Glomerular endothelial cell (primary cell): Measurements from ENCODE around the gene BMAL1. TPM values are rescaled to one million over a fixed set of nuclear protein-coding genes. Genes with fewer than 3 reads are reported as not detected.

Experiments
- DNase-seq: peaks from one replicate; pipeline ENCODE4 v3.0.0-alpha.2; 2011; ENCODE audit warnings: low read depth, low spot score; ENCODE audit errors: extremely low read depth
- total RNA-seq: library from RNA; depleted of rRNA; stranded (reverse); fragments of >200 nt; gene quantifications from 2 replicates; pipeline ENCODE4 v1.2.3, GENCODE V29; 2015

BMAL1 gene
- total RNA-seq, 1 donor from 2014 or later: 10.6 TPM

GRCh38 chr11:13338427-13339069, 61.0 kb downstream of the BMAL1 start:
- no peak for DNase-seq

- peak; percentile 52 for DNase-seq
These were observed 61.9 kb downstream of the BMAL1 start for GRCh38 chr11:13339195-13340153.

- DNase-seq: no peak
These were observed 63.4 kb downstream of the BMAL1 start for GRCh38 chr11:13341026-13341425.

GRCh38 chr11:13343067-13343466, 65.5 kb downstream of the BMAL1 start:
- DNase-seq: no peak

- DNase-seq: peak; percentile 60
These were observed 66.5 kb downstream of the BMAL1 start for GRCh38 chr11:13343931-13344717.

GRCh38 chr11:13344818-13345217, 67.2 kb downstream of the BMAL1 start:
- no peak for DNase-seq

GRCh38 chr11:13346470-13346869, 68.9 kb downstream of the BMAL1 start:
- no peak for DNase-seq

GRCh38 chr11:13347901-13348300, 70.3 kb downstream of the BMAL1 start:
- DNase-seq: no peak

GRCh38 chr11:13348305-13348704, 70.7 kb downstream of the BMAL1 start:
- no peak for DNase-seq

- DNase-seq: no peak
These were observed 71.5 kb downstream of the BMAL1 start for GRCh38 chr11:13349046-13349445.

GRCh38 chr11:13349581-13349980, 72.0 kb downstream of the BMAL1 start:
- no peak for DNase-seq

GRCh38 chr11:13352711-13353110, 75.1 kb downstream of the BMAL1 start:
- DNase-seq: no peak

- no peak for DNase-seq
These were observed 76.7 kb downstream of the BMAL1 start for GRCh38 chr11:13354335-13354734.

- no peak for DNase-seq
These were observed 77.6 kb downstream of the BMAL1 start for GRCh38 chr11:13355191-13355590.

GRCh38 chr11:13357232-13357631, 79.6 kb downstream of the BMAL1 start:
- DNase-seq: no peak

GRCh38 chr11:13358596-13359270, 81.1 kb downstream of the BMAL1 start:
- DNase-seq: no peak

- no peak for DNase-seq
These were observed 85.1 kb downstream of the BMAL1 start for GRCh38 chr11:13362596-13363109.

GRCh38 chr11:13364388-13364787, 86.8 kb downstream of the BMAL1 start:
- DNase-seq: no peak

- no peak for DNase-seq
These were observed 88.9 kb downstream of the BMAL1 start for GRCh38 chr11:13366266-13367026.

GRCh38 chr11:13367115-13367514, 89.5 kb downstream of the BMAL1 start:
- no peak for DNase-seq
